Regular cardiac myocyte (primary cell): ENCODE data around the gene NPIPA7. TPM values are rescaled to one million over a fixed set of nuclear protein-coding genes. Genes with fewer than 3 reads are reported as not detected.

ENCODE experiments used
- total RNA-seq: library from RNA; depleted of rRNA; stranded (reverse); fragments of >200 nt; gene quantifications from 2 replicates; pipeline ENCODE4 v1.2.3, GENCODE V29; 2014

The NPIPA7 gene
- 0.38 TPM in 1 of 2 replicates, not detected in the other for total RNA-seq

DNA sequence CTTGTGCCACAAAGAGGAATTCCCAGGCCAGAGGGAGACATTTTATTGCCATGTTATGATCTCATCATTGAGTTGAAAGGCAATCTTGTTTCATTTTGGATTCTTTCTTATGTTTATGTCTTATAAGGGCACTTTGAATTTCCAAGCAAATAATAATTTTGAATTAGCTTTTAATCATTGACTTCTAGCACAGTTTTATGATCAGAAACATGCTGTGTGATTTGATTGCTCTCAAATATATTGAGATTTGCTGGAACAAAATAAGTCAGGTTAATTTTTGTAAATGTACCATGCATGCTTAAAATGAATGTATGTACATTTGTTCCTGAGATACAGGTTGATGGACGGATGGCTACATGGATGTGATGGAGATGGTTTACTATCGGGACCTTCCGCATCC is at the start of gene NPIPA7:
Gene NPIPA7, plus strand, starts transcription at position 301 of the 400 bp plus-strand sequence. CDS start 105 bp downstream, outside the sequence.

Other genes starting within 250 kb of the NPIPA7 start
- gene ABCC6, start 155.6 kb upstream of the NPIPA7 start, total RNA-seq, result 0.19 and 1.1 TPM in 2 replicates
- 55.8 and 67.7 TPM in 2 replicates for gene NOMO3, start 146.6 kb upstream of the NPIPA7 start, total RNA-seq